HEK293 (cell line): ENCODE data around the gene TMEM63A.

Source experiments
- ATF2 ChIP-seq: fragments of 450-650 bp; formaldehyde crosslinking; IDR thresholded peaks from 2 replicates; pipeline ENCODE4 v1.5.1; 2016; ENCODE audit warnings: missing biosample characterization, missing genetic modification characterization, low read depth
- ELK4 ChIP-seq: IDR thresholded peaks from 2 replicates; pipeline ENCODE4 v1.6.1; 2011; ENCODE audit warnings: mild to moderate bottlenecking, low read depth, low read length, borderline replicate concordance
- INSM2 ChIP-seq: fragments of 450-650 bp; formaldehyde crosslinking; IDR thresholded peaks from 2 replicates; pipeline ENCODE4 v1.5.1; 2016; ENCODE audit warnings: missing biosample characterization, missing genetic modification characterization
- SCRT2 ChIP-seq: fragments of 450-650 bp; formaldehyde crosslinking; IDR thresholded peaks from 2 replicates; pipeline ENCODE4 v1.5.1; 2016; ENCODE audit warnings: missing biosample characterization, missing genetic modification characterization
- ZBTB11 ChIP-seq: fragments of 450-650 bp; formaldehyde crosslinking; conservative IDR thresholded peaks from 2 replicates; pipeline ENCODE4 v1.5.1; 2016; ENCODE audit warnings: low read depth, missing biosample characterization, missing genetic modification characterization
- ZBTB48 ChIP-seq: fragments of 450-650 bp; formaldehyde crosslinking; IDR thresholded peaks from 2 replicates; pipeline ENCODE4 v1.5.1; 2016; ENCODE audit warnings: missing biosample characterization, missing genetic modification characterization
- ZBTB49 ChIP-seq: fragments of 450-650 bp; formaldehyde crosslinking; IDR thresholded peaks from 2 replicates; pipeline ENCODE4 v1.5.1; 2016; ENCODE audit warnings: missing biosample characterization, missing genetic modification characterization, low read depth
- ZNF121 ChIP-seq: fragments of 450-650 bp; formaldehyde crosslinking; IDR thresholded peaks from 2 replicates; pipeline ENCODE4 v1.5.1; 2016; ENCODE audit warnings: missing biosample characterization, missing genetic modification characterization
- ZNF140 ChIP-seq: fragments of 450-650 bp; formaldehyde crosslinking; IDR thresholded peaks from 2 replicates; pipeline ENCODE4 v1.5.1; 2016; ENCODE audit warnings: missing biosample characterization, missing genetic modification characterization
- ZNF202 ChIP-seq: fragments of 450-650 bp; formaldehyde crosslinking; IDR thresholded peaks from 2 replicates; pipeline ENCODE4 v1.5.1; 2016; ENCODE audit warnings: missing biosample characterization, missing genetic modification characterization, borderline replicate concordance
- ZNF302 ChIP-seq: fragments of 450-650 bp; formaldehyde crosslinking; IDR thresholded peaks from 2 replicates; pipeline ENCODE4 v1.5.1; 2016; ENCODE audit warnings: missing biosample characterization, missing genetic modification characterization, low read depth
- ZNF341 ChIP-seq: fragments of 450-650 bp; formaldehyde crosslinking; IDR thresholded peaks from 2 replicates; pipeline ENCODE4; 2016; ENCODE audit warnings: low read depth, missing biosample characterization, missing genetic modification characterization
- ZNF350 ChIP-seq: fragments of 450-650 bp; formaldehyde crosslinking; IDR thresholded peaks from 2 replicates; pipeline ENCODE4 v1.5.0; 2017; ENCODE audit warnings: missing biosample characterization, mild to moderate bottlenecking, missing genetic modification characterization
- ZNF391 ChIP-seq: fragments of 450-650 bp; formaldehyde crosslinking; IDR thresholded peaks from 2 replicates; pipeline ENCODE4 v1.5.1; 2016; ENCODE audit warnings: low read depth, missing biosample characterization, missing genetic modification characterization, borderline replicate concordance
- ZNF404 ChIP-seq: fragments of 450-650 bp; formaldehyde crosslinking; IDR thresholded peaks from 2 replicates; pipeline ENCODE4 v1.5.1; 2017; ENCODE audit warnings: missing biosample characterization, missing genetic modification characterization
- ZNF433 ChIP-seq: fragments of 450-650 bp; formaldehyde crosslinking; IDR thresholded peaks from 2 replicates; pipeline ENCODE4 v1.5.1; 2016; ENCODE audit warnings: missing biosample characterization, missing genetic modification characterization, low read depth
- ZNF449 ChIP-seq: fragments of 450-650 bp; formaldehyde crosslinking; IDR thresholded peaks from 2 replicates; pipeline ENCODE4 v1.5.1; 2017; ENCODE audit warnings: missing biosample characterization, mild to moderate bottlenecking, missing genetic modification characterization, moderate library complexity
- ZNF549 ChIP-seq: fragments of 450-650 bp; IDR thresholded peaks from 2 replicates; pipeline ENCODE4 v1.5.1; 2018; ENCODE audit warnings: missing biosample characterization, missing genetic modification characterization, mild to moderate bottlenecking, inconsistent platforms, moderate library complexity
- ZNF610 ChIP-seq: fragments of 450-650 bp; formaldehyde crosslinking; IDR thresholded peaks from 2 replicates; pipeline ENCODE4 v1.5.1; 2016; ENCODE audit warnings: missing biosample characterization, missing genetic modification characterization, borderline replicate concordance
- ZNF629 ChIP-seq: fragments of 450-650 bp; formaldehyde crosslinking; IDR thresholded peaks from 2 replicates; pipeline ENCODE4 v1.5.1; 2017; ENCODE audit warnings: missing biosample characterization, missing genetic modification characterization
- ZNF701 ChIP-seq: fragments of 450-650 bp; formaldehyde crosslinking; IDR thresholded peaks from 2 replicates; pipeline ENCODE4 v1.5.1; 2016; ENCODE audit warnings: missing biosample characterization, missing genetic modification characterization
- ZNF704 ChIP-seq: fragments of 450-650 bp; formaldehyde crosslinking; IDR thresholded peaks from 2 replicates; pipeline ENCODE4 v1.5.1; 2016; ENCODE audit warnings: missing biosample characterization, missing genetic modification characterization
- ZNF707 ChIP-seq: fragments of 450-650 bp; formaldehyde crosslinking; IDR thresholded peaks from 2 replicates; pipeline ENCODE4 v1.5.1; 2016; ENCODE audit warnings: missing biosample characterization, missing genetic modification characterization
- ZNF747 ChIP-seq: fragments of 450-650 bp; formaldehyde crosslinking; IDR thresholded peaks from 2 replicates; pipeline ENCODE4 v1.5.1; 2016; ENCODE audit warnings: missing biosample characterization, missing genetic modification characterization
- ZNF785 ChIP-seq: fragments of 450-650 bp; formaldehyde crosslinking; IDR thresholded peaks from 2 replicates; pipeline ENCODE4 v1.5.1; 2016; ENCODE audit warnings: missing biosample characterization, missing genetic modification characterization
- ZSCAN23 ChIP-seq: fragments of 450-650 bp; formaldehyde crosslinking; IDR thresholded peaks from 2 replicates; pipeline ENCODE4 v1.5.1; 2016; ENCODE audit warnings: missing biosample characterization, missing genetic modification characterization

Gene TMEM63A

GRCh38 chr1:225923692-225924555, 41.7 kb upstream of the TMEM63A start, which contains the start of gene PYCR2 (continued):
- TF ChIP-seq ZNF202 (tag by site-specific recombination) (no peak), ZNF707 (tag by site-specific recombination) (no peak), ZNF747 (tag by site-specific recombination) (no peak), ZNF610 (tag by site-specific recombination) (peak; percentile 88), ZNF140 (tag by site-specific recombination) (no peak), ATF2 (tag by site-specific recombination) (no peak), INSM2 (tag by site-specific recombination) (peak; percentile 51; the same call in 1 of the 2 replicates), ZBTB11 (tag by site-specific recombination) (peak; percentile 99), ZNF785 (tag by site-specific recombination) (no peak), ZNF391 (tag by site-specific recombination) (peak; percentile 76; the same call in 1 of the 2 replicates), ZNF549 (tag by site-specific recombination) (no peak), ZNF701 (tag by site-specific recombination) (no peak), ZNF433 (no peak), ZNF704 (peak; percentile 70; the same call in 1 of the 2 replicates), ZNF629 (tag by site-specific recombination) (peak; percentile 78), ZNF302 (tag by site-specific recombination) (no peak), ZNF121 (tag by site-specific recombination) (peak; percentile 47; the same call in 1 of the 2 replicates), ZNF350 (no peak), ZNF404 (no peak), ZBTB49 (tag by site-specific recombination) (no peak), ZBTB48 (peak; percentile 80; the same call in 1 of the 2 replicates), ZNF449 (0 out of 2 replicates have a peak, but pooled peaks have one; percentile 24), ZSCAN23 (peak; percentile 66; the same call in 1 of the 2 replicates), ZNF341 (peak; percentile 95), ELK4 (no peak; the same call in 1 of the 2 replicates), SCRT2 (tag by site-specific recombination) (peak; percentile 47; the same call in 1 of the 2 replicates)
